ENCODE measurements around the gene FMO1.

GRCh38 chr1:171292799-171293198, 44.5 kb downstream of the FMO1 start:
- no peak for TF ChIP-seq POLR2A (IDR thresholded peaks at IDR 0.05; ENCODE audit: low read depth, low read length)
- TF ChIP-seq POLR2AphosphoS5 (IDR thresholded peaks at IDR 0.05; ENCODE audit: low read depth, low read length), result no peak
- no peak for TF ChIP-seq TAF1 (IDR thresholded peaks at IDR 0.05; ENCODE audit: low read depth, low read length)
- no peak for TF ChIP-seq POU2F2 (IDR thresholded peaks at IDR 0.05; ENCODE audit: low read depth, low read length)
